H1 (cell line): ENCODE measurements around the gene BCL3. TPM values are rescaled to one million over a fixed set of nuclear protein-coding genes. Genes with fewer than 3 reads are reported as not detected.

ENCODE experiments used
- CTCF ChIA-PET: fragments of 300-600 bp; sonication (Branson Sonifier 250); formaldehyde crosslinking; loops from one replicate; lab custom pipeline; 2021; ENCODE audit not compliant: partially characterized antibody; lab: Charles Lee
- POLR2A ChIA-PET: fragments of 300-600 bp; sonication (Branson Sonifier 250); formaldehyde crosslinking; loops from one replicate; lab custom pipeline; 2021; ENCODE audit warnings: inconsistent platforms; ENCODE audit not compliant: partially characterized antibody; lab: Charles Lee
- DNase-seq, 2 experiments: peaks; one replicate each; pipeline versions ENCODE4 v3.0.0 to v3.0.0-alpha.2; 2010 to 2022; ENCODE audit warnings: low spot score in 2 of 2, low read depth in 1 of 2, mixed read lengths in 1 of 2
- FAIRE-seq: peaks from 2 replicates; lab custom pipeline; 2011; peaks lifted over from hg19 to GRCh38; lab: Jason Lieb, UNC
- H2AFZ ChIP-seq: 2 replicates; pipeline ENCODE4 v1.8.1; 2012; ENCODE audit warnings: low read length, inconsistent platforms
- H2AK5ac ChIP-seq: 2 replicates; pipeline ENCODE4 v1.6.1; 2013; ENCODE audit warnings: low read depth, low read length
- H2BK120ac ChIP-seq: replicated peaks from 2 replicates; pipeline ENCODE3; 2013; ENCODE audit warnings: low read depth, low read length, inconsistent platforms
- H2BK12ac ChIP-seq: 2 replicates; pipeline ENCODE4 v1.6.1; 2013; ENCODE audit warnings: low read depth, low read length
- H2BK15ac ChIP-seq: 2 replicates; pipeline ENCODE4 v1.6.1; 2013; ENCODE audit warnings: low read length
- H2BK20ac ChIP-seq: 2 replicates; pipeline ENCODE4 v1.6.1; 2013; ENCODE audit warnings: low read length
- H2BK5ac ChIP-seq: 2 replicates; pipeline ENCODE4 v1.6.1; 2013; ENCODE audit warnings: low read depth, low read length
- H3K14ac ChIP-seq: 2 replicates; pipeline ENCODE4 v1.6.1; 2013; ENCODE audit warnings: inconsistent platforms; ENCODE audit not compliant: insufficient read length
- H3K18ac ChIP-seq: 2 replicates; pipeline ENCODE4 v1.6.1; 2013; ENCODE audit warnings: low read length; ENCODE audit errors: extremely low read depth
- H3K23ac ChIP-seq: 2 replicates; pipeline ENCODE4 v1.6.1; 2013; ENCODE audit warnings: inconsistent platforms; ENCODE audit not compliant: insufficient read length
- H3K23me2 ChIP-seq: 2 replicates; pipeline ENCODE4 v1.6.1; 2013; ENCODE audit warnings: low read depth, low read length
- H3K27ac ChIP-seq: 2 replicates; pipeline ENCODE4 v1.6.1; 2011; ENCODE audit warnings: low read depth, low read length, inconsistent platforms
- H3K27me3 ChIP-seq, 4 experiments: replicated peaks in 1 of 4; 1 replicate in 1 of 4; 2 replicates in 3 of 4; pipeline versions ENCODE4 v1.6.1 to v1.8.1; 2011 to 2013; ENCODE audit warnings: low read length in 3 of 4, mild to moderate bottlenecking in 3 of 4, inconsistent platforms in 2 of 4, mixed read lengths in 2 of 4, moderate library complexity in 1 of 4; ENCODE audit not compliant: control insufficient read depth in 3 of 4, insufficient read depth in 3 of 4; ENCODE audit errors: extremely low read depth in 1 of 4
- H3K36me3 ChIP-seq, 4 experiments: 2 replicates each; pipeline versions ENCODE4 v1.6.1 to v1.8.1; 2011 to 2013; ENCODE audit warnings: mild to moderate bottlenecking in 4 of 4, low read length in 3 of 4, moderate library complexity in 2 of 4, control low read depth in 1 of 4, inconsistent platforms in 1 of 4; ENCODE audit not compliant: insufficient read depth in 4 of 4, control insufficient read depth in 2 of 4
- H3K4ac ChIP-seq: replicated peaks from 2 replicates; pipeline ENCODE3; 2013; ENCODE audit warnings: low read length, low read depth, mixed read lengths, inconsistent platforms; ENCODE audit not compliant: insufficient read length
- H3K4me1 ChIP-seq, 4 experiments: replicated peaks in 1 of 4; 1 replicate in 1 of 4; 2 replicates in 3 of 4; pipeline versions ENCODE4 v1.6.1 to v1.8.1; 2011 to 2013; ENCODE audit warnings: low read length in 3 of 4, inconsistent platforms in 2 of 4, mixed read lengths in 1 of 4; ENCODE audit not compliant: insufficient read depth in 4 of 4, control insufficient read depth in 3 of 4
- H3K4me2 ChIP-seq, 2 experiments: 2 replicates each; pipeline versions ENCODE4 v1.6.1 to v1.8.1; 2011 to 2013; ENCODE audit warnings: low read depth in 2 of 2, low read length in 2 of 2, control low read depth in 1 of 2, inconsistent platforms in 1 of 2, mild to moderate bottlenecking in 1 of 2; ENCODE audit not compliant: insufficient read depth in 1 of 2
- H3K4me3 ChIP-seq, 4 experiments: fragments of 200-600, 300-600 bp in 1 of 4; sonication (generic), shearing (Covaris generic), sonication (Bioruptor Twin) in 1 of 4; 2 replicates each; pipeline versions ENCODE4 v1.5.1 to v1.8.1; 2011 to 2016; ENCODE audit warnings: low read length in 4 of 4, low read depth in 3 of 4, control low read depth in 2 of 4, inconsistent platforms in 2 of 4, mild to moderate bottlenecking in 2 of 4, mixed read lengths in 1 of 4, moderate library complexity in 1 of 4; ENCODE audit not compliant: insufficient read depth in 2 of 4; ENCODE audit errors: extremely low read depth in 1 of 4
- H3K56ac ChIP-seq: replicated peaks from 2 replicates; pipeline ENCODE3; 2013; ENCODE audit warnings: low read depth, mild to moderate bottlenecking, mixed read lengths, low read length, inconsistent platforms; ENCODE audit not compliant: insufficient read length
- H3K79me1 ChIP-seq: 2 replicates; pipeline ENCODE4 v1.6.1; 2013; ENCODE audit warnings: low read depth, low read length, control low read depth
- H3K79me2 ChIP-seq, 2 experiments: 2 replicates each; pipeline versions ENCODE4 v1.6.1 to v1.8.1; 2012 to 2013; ENCODE audit warnings: low read length in 2 of 2, mild to moderate bottlenecking in 2 of 2, inconsistent platforms in 1 of 2; ENCODE audit not compliant: insufficient read depth in 2 of 2, control insufficient read depth in 1 of 2
- H3K9ac ChIP-seq, 4 experiments: replicated peaks in 1 of 4; 1 replicate in 1 of 4; 2 replicates in 3 of 4; pipeline versions ENCODE4 v1.6.1 to v1.8.1; 2011 to 2013; ENCODE audit warnings: low read depth in 3 of 4, low read length in 3 of 4, control low read depth in 2 of 4, mild to moderate bottlenecking in 2 of 4, moderate library complexity in 2 of 4, inconsistent platforms in 1 of 4; ENCODE audit errors: extremely low read depth in 1 of 4
- H3K9me3 ChIP-seq, 2 experiments: 2 replicates each; pipeline versions ENCODE4 v1.6.1 to v1.8.1; 2012 to 2013; ENCODE audit warnings: mild to moderate bottlenecking in 2 of 2, moderate library complexity in 2 of 2, control low read depth in 1 of 2, inconsistent platforms in 1 of 2, low read depth in 1 of 2, low read length in 1 of 2, mixed read lengths in 1 of 2; ENCODE audit not compliant: insufficient read depth in 2 of 2
- H4K20me1 ChIP-seq, 2 experiments: replicated peaks in 1 of 2; 2 replicates each; pipeline versions ENCODE3 to v1.8.1; 2011 to 2013; ENCODE audit warnings: inconsistent platforms in 2 of 2, low read length in 2 of 2, mild to moderate bottlenecking in 1 of 2; ENCODE audit not compliant: insufficient read depth in 2 of 2, control insufficient read depth in 1 of 2
- H4K5ac ChIP-seq: 2 replicates; pipeline ENCODE4 v1.6.1; 2013; ENCODE audit warnings: low read length, low read depth, mixed read lengths, inconsistent platforms; ENCODE audit not compliant: insufficient read length
- H4K8ac ChIP-seq: 2 replicates; pipeline ENCODE4 v1.8.0; 2013; ENCODE audit warnings: mild to moderate bottlenecking, moderate library complexity, low read length, inconsistent platforms; ENCODE audit not compliant: insufficient read depth; ENCODE audit errors: extremely low read depth
- H4K91ac ChIP-seq: replicated peaks from 2 replicates; pipeline ENCODE3; 2013; ENCODE audit warnings: low read length, mixed read lengths, inconsistent platforms; ENCODE audit not compliant: insufficient read length
- CEBPB ChIP-seq: IDR thresholded peaks from 2 replicates; pipeline ENCODE4 v1.6.1; 2012; ENCODE audit warnings: low read depth, low read length
- POLR2AphosphoS5 ChIP-seq: IDR thresholded peaks from 2 replicates; pipeline ENCODE4 v1.6.1; 2011; ENCODE audit warnings: low read depth, low read length
- WGBS, 2 experiments: shearing (Covaris generic) in 1 of 2; methylation state at CpG; one replicate each; pipeline versions ENCODE4 v1.1.6 to v1.1.7; 2013 to 2015; ENCODE audit warnings: low lambda C conversion rate in 2 of 2, mixed read lengths in 2 of 2, inconsistent platforms in 1 of 2, low coverage in 1 of 2, missing lambda C conversion rate in 1 of 2; ENCODE audit not compliant: insufficient replicate concordance in 2 of 2, insufficient coverage in 1 of 2, insufficient read length in 1 of 2; ENCODE audit errors: extremely low coverage in 1 of 2, missing lambda C conversion rate in 1 of 2; 5-methylcytosine and 5-hydroxymethylcytosine counted together
- polyA plus RNA-seq, 7 experiments: library from polyadenylated mRNA; depleted of rRNA in 3 of 7; stranded (reverse) in 5 of 7; unstranded in 2 of 7; fragments of >200 nt in 5 of 7; fragments of 200-250 nt in 2 of 7; gene quantifications; 1 replicate in 5 of 7; 2 replicates in 1 of 7; 4 replicates in 1 of 7; pipeline versions ENCODE4 v1.2.1 to v1.2.3, GENCODE V29; 2011 to 2013; ENCODE audit warnings: missing spikeins in 2 of 7, mixed read lengths in 2 of 7
- total RNA-seq: library from RNA; stranded (reverse); fragmentation: NEBNext Ultra II Directional; extraction: Animal tissue kit (Norgen Biotek cat#: 25700); gene quantifications from 2 replicates; pipeline ENCODE4 v1.2.1, GENCODE V29; 2021

BCL3 gene
- total and polyA plus RNA-seq, 2 of the 8 experiments (the other 6 are each of a cell fraction or from before 2014, with no cell fraction given), result 0.88 to 2.4 TPM

DNA sequence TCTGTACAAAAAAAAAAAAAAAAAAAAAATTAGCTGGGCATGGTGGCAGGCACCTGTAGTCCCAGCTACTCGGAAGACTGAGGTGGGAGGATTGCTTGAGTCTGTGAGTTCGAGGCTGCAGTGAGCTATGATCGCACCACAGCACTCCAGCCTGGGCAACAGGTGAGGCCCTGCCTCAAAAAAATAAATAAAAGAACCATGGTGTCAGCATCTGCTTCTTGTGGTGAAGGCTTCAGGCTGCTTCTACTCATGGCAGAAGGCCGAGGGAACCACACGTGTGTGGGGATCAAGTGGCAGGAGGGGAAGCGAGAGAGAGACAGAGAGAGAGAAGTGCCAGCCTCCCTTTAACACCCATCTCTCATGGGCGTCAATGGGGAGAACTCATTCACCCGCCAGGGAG lies 13.5 kb downstream of the BCL3 start:
- DNase-seq (no peak), FAIRE-seq (no peak)
- Histone ChIP-seq H3K4me1 (peaks cover 0 to 13% (median 6%) of the 10 kb centered on the region in 4 experiments; a peak in 6 of 7 replicates), H2AK5ac (no peak overlapping the region), H3K23ac (no peak overlapping the region), H4K91ac (no peak overlapping the region), H3K56ac (no peak overlapping the region), H2BK20ac (no peak overlapping the region), H2BK5ac (no peak overlapping the region), H3K23me2 (peaks cover 15% of the 10 kb centered on the region), H4K8ac (no peak overlapping the region), H3K79me2 (no peaks in the 10 kb centered on the region), H3K4ac (no peak overlapping the region), H3K14ac (no peak overlapping the region), H3K9ac (no peak overlapping the region), H3K36me3 (no peaks in the 10 kb centered on the region), H3K4me3 (no peak overlapping the region), H3K9me3 (no peaks in the 10 kb centered on the region), H3K18ac (no peak overlapping the region), H3K79me1 (no peaks in the 10 kb centered on the region), H3K27me3 (peaks cover 4 to 11% (median 11%) of the 10 kb centered on the region in 4 experiments), H3K27ac (no peak overlapping the region), H2BK12ac (no peak overlapping the region), H2BK120ac (no peak overlapping the region), H4K5ac (no peak overlapping the region), H3K4me2 (no peak overlapping the region), H2AFZ (no peak overlapping the region), H2BK15ac (no peak overlapping the region), H4K20me1 (no peaks in the 10 kb centered on the region)
- 92% methylated on average over 7 of the region's 8 CpGs; no CpG with 5 or more reads in 1 of the 2 experiments for WGBS, 2 experiments
- ChIA-PET CTCF (interaction anchor here (1.3 to 16.4 kb wide), 3 partner anchors 9 to 38 kb away, joined by 4 to 468 read pairs (median 8); no protein-coding TSS in a partner anchor), POLR2A (no interaction called here)
- TF ChIP-seq POLR2AphosphoS5 (no peak), CEBPB (no peak)
